ENCODE data around the gene NR2F1-AS1.

Gene NR2F1-AS1

GRCh38 chr5:93371893-93372292 lies 209.1 kb downstream of the NR2F1-AS1 start:
- no peaks in the 10 kb centered on the region for H3K9me3 ChIP-seq (ENCODE audit: control insufficient read depth, low read length)
- H3K4me1 ChIP-seq (ENCODE audit: control insufficient read depth, insufficient read depth, low read length, poor library complexity, severe bottlenecking): no peaks in the 10 kb centered on the region
- no peak overlapping the region for H3K27ac ChIP-seq (ENCODE audit: low read depth, low read length, severe bottlenecking)
- H3K4me3 ChIP-seq (ENCODE audit: extremely low read depth, insufficient read depth, low read length, poor library complexity, severe bottlenecking): no peak overlapping the region
- no CpG with 5 or more reads among the region's 2 CpGs for WGBS, 2 experiments (ENCODE audit: insufficient coverage in 2 of 2)
- H3K36me3 ChIP-seq (ENCODE audit: control insufficient read depth, insufficient read depth, low read length): no peaks in the 10 kb centered on the region

GRCh38 chr5:93364378-93364777 lies 216.6 kb downstream of the NR2F1-AS1 start:
- Histone ChIP-seq H3K9me3 (ENCODE audit: control insufficient read depth, low read length) (no peaks in the 10 kb centered on the region), H3K4me1 (ENCODE audit: control insufficient read depth, insufficient read depth, low read length, poor library complexity, severe bottlenecking) (peaks cover 2% of the 10 kb centered on the region), H3K36me3 (ENCODE audit: control insufficient read depth, insufficient read depth, low read length) (no peaks in the 10 kb centered on the region), H3K27ac (ENCODE audit: low read depth, low read length, severe bottlenecking) (no peak overlapping the region), H3K4me3 (ENCODE audit: extremely low read depth, insufficient read depth, low read length, poor library complexity, severe bottlenecking) (no peak overlapping the region)
- WGBS, 2 experiments (ENCODE audit: insufficient coverage in 2 of 2): no CpG with 5 or more reads among the region's 2 CpGs

GRCh38 chr5:93360436-93361088 lies 220.5 kb downstream of the NR2F1-AS1 start:
- Histone ChIP-seq H3K4me1 (ENCODE audit: control insufficient read depth, insufficient read depth, low read length, poor library complexity, severe bottlenecking) (peaks cover 2% of the 10 kb centered on the region), H3K4me3 (ENCODE audit: extremely low read depth, insufficient read depth, low read length, poor library complexity, severe bottlenecking) (no peak overlapping the region), H3K36me3 (ENCODE audit: control insufficient read depth, insufficient read depth, low read length) (no peaks in the 10 kb centered on the region), H3K9me3 (ENCODE audit: control insufficient read depth, low read length) (no peaks in the 10 kb centered on the region), H3K27ac (ENCODE audit: low read depth, low read length, severe bottlenecking) (no peak overlapping the region)
- WGBS, 2 experiments (ENCODE audit: insufficient coverage in 2 of 2): 88% methylated on average over 3 of the region's 5 CpGs; no CpG with 5 or more reads in 1 of the 2 experiments

GRCh38 chr5:93359960-93360305 lies 221.1 kb downstream of the NR2F1-AS1 start:
- Histone ChIP-seq H3K27ac (ENCODE audit: low read depth, low read length, severe bottlenecking) (peak overlapping the region; percentile 52), H3K36me3 (ENCODE audit: control insufficient read depth, insufficient read depth, low read length) (no peaks in the 10 kb centered on the region), H3K9me3 (ENCODE audit: control insufficient read depth, low read length) (no peaks in the 10 kb centered on the region), H3K4me1 (ENCODE audit: control insufficient read depth, insufficient read depth, low read length, poor library complexity, severe bottlenecking) (peaks cover 2% of the 10 kb centered on the region), H3K4me3 (ENCODE audit: extremely low read depth, insufficient read depth, low read length, poor library complexity, severe bottlenecking) (no peak overlapping the region)
- WGBS, 2 experiments (ENCODE audit: insufficient coverage in 2 of 2): 93 to 100% methylated on average over 3 of the region's 5 CpGs

All from mesodermal cell (in vitro differentiated cells).